HCT116 (cell line): ENCODE data around the gene FRRS1. TPM values are rescaled to one million over a fixed set of nuclear protein-coding genes. Genes with fewer than 3 reads are reported as not detected.

Source experiments
- ATAC-seq: fragments of 200-7000 bp; cut with Tn5 transposase; 2 replicates; pipeline ENCODE4 v1.9.1; 2020; ENCODE audit warnings: mild to moderate bottlenecking, moderate library complexity
- BruUV-seq: library from RNA; stranded (reverse); fragments of 400-500 nt; replicated peaks from 2 replicates; lab custom pipeline; 2021; lab: Mats Ljungman, UMichigan
- CTCF ChIA-PET: fragments of 300-600 bp; sonication (Branson Sonifier 250); formaldehyde crosslinking; loops from one replicate; lab custom pipeline; 2021; ENCODE audit warnings: antibody characterized with exemption; lab: Charles Lee
- POLR2A ChIA-PET: fragments of 300-600, 350-600 bp; sonication (Branson Sonifier 250); formaldehyde crosslinking; loops from one replicate; lab custom pipeline; 2021; ENCODE audit warnings: antibody characterized with exemption; lab: Charles Lee
- RAD21 ChIA-PET, 2 experiments: fragments of 300-600 bp; sonication (Branson Sonifier 250); formaldehyde crosslinking; loops; one replicate each; lab custom pipeline; 2023; ENCODE audit warnings: low total read pairs in 2 of 2; ENCODE audit not compliant: uncharacterized antibody in 2 of 2, unreplicated experiment in 2 of 2, low non-redundant PET in 1 of 2; lab: Charles Lee
- DNase-seq: peaks from one replicate; pipeline ENCODE4 v3.0.0-alpha.2; 2010; ENCODE audit warnings: low read depth, low spot score
- H2AFZ ChIP-seq: fragments of 200-600 bp; shearing (Covaris generic), sonication (generic); 2 replicates; pipeline ENCODE4 v1.6.1; 2017; ENCODE audit warnings: low read depth, mixed run types, mixed read lengths, antibody characterized with exemption, low read length; ENCODE audit not compliant: poor library complexity, severe bottlenecking
- H3K27ac ChIP-seq: 2 replicates; pipeline ENCODE4 v1.5.1; 2012; ENCODE audit warnings: low read depth, low read length
- H3K27me3 ChIP-seq: fragments of 200-600 bp; sonication (generic); 2 replicates; pipeline ENCODE4 v1.6.1; 2016; ENCODE audit warnings: mixed run types, low read length, mixed read lengths; ENCODE audit not compliant: insufficient read depth
- H3K36me3 ChIP-seq, 2 experiments: fragments of 200-500 bp in 1 of 2; fragments of 200-600 bp in 1 of 2; sonication (Bioruptor generic) in 1 of 2; sonication (generic) in 1 of 2; 2 replicates each; pipeline versions ENCODE4 v1.5.1 to v1.6.1; 2014 to 2016; ENCODE audit warnings: low read length in 2 of 2, inconsistent platforms in 1 of 2, mixed read lengths in 1 of 2, mixed run types in 1 of 2; ENCODE audit not compliant: insufficient read depth in 2 of 2, control insufficient read depth in 1 of 2
- H3K4me1 ChIP-seq, 2 experiments: fragments of 200-600 bp in 1 of 2; sonication (generic) in 1 of 2; 2 replicates each; pipeline versions ENCODE4 v1.5.1 to v1.6.1; 2012 to 2017; ENCODE audit warnings: low read length in 2 of 2, inconsistent platforms in 1 of 2, mild to moderate bottlenecking in 1 of 2, mixed read lengths in 1 of 2, mixed run types in 1 of 2, moderate library complexity in 1 of 2; ENCODE audit not compliant: insufficient read depth in 2 of 2, control insufficient read depth in 1 of 2
- H3K4me2 ChIP-seq: fragments of 200-600 bp; sonication (generic); 2 replicates; pipeline ENCODE4 v1.6.1; 2017; ENCODE audit warnings: mixed run types, low read length, mixed read lengths
- H3K4me3 ChIP-seq, 2 experiments: fragments of 200-600 bp in 1 of 2; sonication (generic) in 1 of 2; replicated peaks in 1 of 2; 2 replicates each; pipeline ENCODE4 v1.5.1; 2011 to 2016; ENCODE audit warnings: low read length in 2 of 2, control low read depth in 1 of 2, low read depth in 1 of 2, mild to moderate bottlenecking in 1 of 2, mixed read lengths in 1 of 2, mixed run types in 1 of 2
- H3K79me2 ChIP-seq: fragments of 200-600 bp; sonication (generic); 2 replicates; pipeline ENCODE4 v1.6.1; 2017; ENCODE audit warnings: mild to moderate bottlenecking, mixed run types, low read length, moderate library complexity, mixed read lengths; ENCODE audit not compliant: insufficient read depth
- H3K9ac ChIP-seq: fragments of 200-600 bp; sonication (generic); 2 replicates; pipeline ENCODE4 v1.6.1; 2016; ENCODE audit warnings: low read length, mixed read lengths
- H3K9me2 ChIP-seq: fragments of 200-600 bp; sonication (generic), shearing (Covaris generic); 2 replicates; pipeline ENCODE4 v1.6.1; 2017; ENCODE audit warnings: mixed run types, mild to moderate bottlenecking, moderate library complexity; ENCODE audit not compliant: insufficient read depth
- H3K9me3 ChIP-seq, 2 experiments: fragments of 200-500 bp in 1 of 2; fragments of 200-600 bp in 1 of 2; sonication (Bioruptor generic) in 1 of 2; sonication (generic) in 1 of 2; 2 replicates each; pipeline ENCODE4 v1.6.1; 2014 to 2017; ENCODE audit warnings: low read length in 2 of 2, mixed read lengths in 2 of 2, inconsistent platforms in 1 of 2, low read depth in 1 of 2, mild to moderate bottlenecking in 1 of 2, mixed run types in 1 of 2, moderate library complexity in 1 of 2; ENCODE audit not compliant: control insufficient read depth in 1 of 2, insufficient read depth in 1 of 2
- H4K20me1 ChIP-seq: fragments of 200-600 bp; sonication (generic), shearing (Covaris generic); 2 replicates; pipeline ENCODE4 v1.6.1; 2017; ENCODE audit warnings: mixed run types, mild to moderate bottlenecking, moderate library complexity; ENCODE audit not compliant: insufficient read depth
- CEBPB ChIP-seq: IDR thresholded peaks from 2 replicates; pipeline ENCODE4 v1.6.1; 2012; ENCODE audit warnings: low read depth
- EGR1 ChIP-seq: IDR thresholded peaks from 2 replicates; pipeline ENCODE4 v1.6.1; 2012; ENCODE audit warnings: low read depth
- EZH2 ChIP-seq: fragments of 200-600 bp; sonication (generic); IDR thresholded peaks from 2 replicates; pipeline ENCODE4 v1.6.1; 2017; ENCODE audit warnings: antibody characterized with exemption, mixed run types
- EZH2phosphoT487 ChIP-seq: fragments of 200-600 bp; IDR thresholded peaks from 2 replicates; pipeline ENCODE4 v1.6.1; 2018; ENCODE audit warnings: antibody characterized with exemption, borderline replicate concordance
- POLR2A ChIP-seq: IDR thresholded peaks from 2 replicates; pipeline ENCODE4 v1.7.0; 2011; ENCODE audit warnings: borderline replicate concordance; ENCODE audit not compliant: insufficient read depth, insufficient read length; ENCODE audit errors: extremely low read depth
- POLR2AphosphoS5 ChIP-seq: IDR thresholded peaks from 2 replicates; pipeline ENCODE4 v1.6.1; 2011; ENCODE audit warnings: mild to moderate bottlenecking, low read depth, low read length, moderate library complexity
- TCF7L2 ChIP-seq: IDR thresholded peaks from 2 replicates; pipeline ENCODE4 v1.7.0; 2011; ENCODE audit warnings: borderline replicate concordance, inconsistent platforms; ENCODE audit not compliant: insufficient read depth, insufficient read length; ENCODE audit errors: extremely low read depth
- YY1 ChIP-seq: IDR thresholded peaks from 2 replicates; pipeline ENCODE4 v1.6.1; 2011; ENCODE audit warnings: low read length, low read depth, moderate library complexity, mild to moderate bottlenecking; ENCODE audit not compliant: insufficient replicate concordance; ENCODE audit errors: extremely low read depth
- ZFX ChIP-seq: fragments of 450-650 bp; IDR thresholded peaks from 2 replicates; pipeline ENCODE4 v1.6.1; 2017
- ZNF274 ChIP-seq: fragments of 200-500 bp; sonication (Bioruptor generic); IDR thresholded peaks from 2 replicates; pipeline ENCODE4 v1.6.1; 2014; ENCODE audit warnings: mild to moderate bottlenecking, low read depth, low read length, inconsistent platforms
- intact Hi-C: fragments of 100-400 bp; cut with micrococcal nuclease; formaldehyde crosslinking; loops from 2 replicates; pipeline ENCODE4 v1.10.0; 2022
- total RNA-seq: library from RNA; stranded (reverse); gene quantifications from one replicate; pipeline ENCODE4 v1.2.1, GENCODE V29; 2021; ENCODE audit not compliant: unreplicated experiment
- TF ChIP-seq, protein P1 (sequence below): IDR thresholded peaks from 2 replicates; pipeline ENCODE4 v1.6.1; 2012; ENCODE audit warnings: low read depth
- TF ChIP-seq, protein P2 (sequence below): IDR thresholded peaks from 2 replicates; pipeline ENCODE4 v1.6.1; 2012
- TF ChIP-seq, protein P3 (sequence below): IDR thresholded peaks from 2 replicates; pipeline ENCODE4 v1.6.1; 2011; ENCODE audit warnings: mild to moderate bottlenecking, low read length, moderate library complexity; ENCODE audit not compliant: insufficient replicate concordance; ENCODE audit errors: extremely low read depth

FRRS1 gene
- total RNA-seq, 1 experiment from 2014 or later: 19.8 TPM

DNA sequence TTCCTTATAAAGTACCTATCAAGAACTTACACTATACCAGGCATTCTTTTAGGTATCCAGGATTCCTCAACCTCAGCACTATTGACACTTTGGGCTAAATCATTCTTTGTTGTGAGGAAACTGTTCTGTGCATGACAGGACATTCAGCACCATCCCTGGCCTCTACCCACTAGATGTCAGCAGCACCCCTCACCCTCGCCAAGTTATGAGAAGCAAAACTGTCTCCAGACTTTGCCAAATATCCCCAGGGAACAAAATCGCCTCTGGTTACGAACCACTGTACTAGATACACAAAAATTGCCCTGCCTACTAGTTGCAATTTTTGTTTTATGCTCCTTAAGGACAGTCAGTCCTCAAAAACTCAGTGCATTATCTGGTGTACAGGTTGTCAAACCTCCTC is 84.9 kb downstream of the FRRS1 start:
- Histone ChIP-seq H3K4me3 (no peak overlapping the region), H3K9me3 (no peaks in the 10 kb centered on the region), H2AFZ (no peak overlapping the region), H3K79me2 (no peaks in the 10 kb centered on the region), H3K27me3 (no peaks in the 10 kb centered on the region), H3K9ac (no peak overlapping the region), H4K20me1 (no peaks in the 10 kb centered on the region), H3K9me2 (no peaks in the 10 kb centered on the region), H3K27ac (no peak overlapping the region), H3K4me2 (no peak overlapping the region), H3K36me3 (no peaks in the 10 kb centered on the region), H3K4me1 (peaks cover 0 to 14% of the 10 kb centered on the region in 2 experiments; a peak in 3 of 4 replicates)
- intact Hi-C loops: no loop called here
- ChIA-PET RAD21 (no interaction called here), CTCF (no interaction called here), POLR2A (no interaction called here)
- ATAC-seq (no peak), DNase-seq (no peak)
- no TSS peak for BruUV-seq
- no peak for TF ChIP-seq POLR2A
- TF ChIP-seq, protein P1, sequence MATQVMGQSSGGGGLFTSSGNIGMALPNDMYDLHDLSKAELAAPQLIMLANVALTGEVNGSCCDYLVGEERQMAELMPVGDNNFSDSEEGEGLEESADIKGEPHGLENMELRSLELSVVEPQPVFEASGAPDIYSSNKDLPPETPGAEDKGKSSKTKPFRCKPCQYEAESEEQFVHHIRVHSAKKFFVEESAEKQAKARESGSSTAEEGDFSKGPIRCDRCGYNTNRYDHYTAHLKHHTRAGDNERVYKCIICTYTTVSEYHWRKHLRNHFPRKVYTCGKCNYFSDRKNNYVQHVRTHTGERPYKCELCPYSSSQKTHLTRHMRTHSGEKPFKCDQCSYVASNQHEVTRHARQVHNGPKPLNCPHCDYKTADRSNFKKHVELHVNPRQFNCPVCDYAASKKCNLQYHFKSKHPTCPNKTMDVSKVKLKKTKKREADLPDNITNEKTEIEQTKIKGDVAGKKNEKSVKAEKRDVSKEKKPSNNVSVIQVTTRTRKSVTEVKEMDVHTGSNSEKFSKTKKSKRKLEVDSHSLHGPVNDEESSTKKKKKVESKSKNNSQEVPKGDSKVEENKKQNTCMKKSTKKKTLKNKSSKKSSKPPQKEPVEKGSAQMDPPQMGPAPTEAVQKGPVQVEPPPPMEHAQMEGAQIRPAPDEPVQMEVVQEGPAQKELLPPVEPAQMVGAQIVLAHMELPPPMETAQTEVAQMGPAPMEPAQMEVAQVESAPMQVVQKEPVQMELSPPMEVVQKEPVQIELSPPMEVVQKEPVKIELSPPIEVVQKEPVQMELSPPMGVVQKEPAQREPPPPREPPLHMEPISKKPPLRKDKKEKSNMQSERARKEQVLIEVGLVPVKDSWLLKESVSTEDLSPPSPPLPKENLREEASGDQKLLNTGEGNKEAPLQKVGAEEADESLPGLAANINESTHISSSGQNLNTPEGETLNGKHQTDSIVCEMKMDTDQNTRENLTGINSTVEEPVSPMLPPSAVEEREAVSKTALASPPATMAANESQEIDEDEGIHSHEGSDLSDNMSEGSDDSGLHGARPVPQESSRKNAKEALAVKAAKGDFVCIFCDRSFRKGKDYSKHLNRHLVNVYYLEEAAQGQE: no peak
- no peak for TF ChIP-seq CEBPB
- TF ChIP-seq, protein P2, sequence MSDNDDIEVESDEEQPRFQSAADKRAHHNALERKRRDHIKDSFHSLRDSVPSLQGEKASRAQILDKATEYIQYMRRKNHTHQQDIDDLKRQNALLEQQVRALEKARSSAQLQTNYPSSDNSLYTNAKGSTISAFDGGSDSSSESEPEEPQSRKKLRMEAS: no peak
- no peak for TF ChIP-seq EGR1
- no peak for TF ChIP-seq ZFX
- TF ChIP-seq, protein P3, sequence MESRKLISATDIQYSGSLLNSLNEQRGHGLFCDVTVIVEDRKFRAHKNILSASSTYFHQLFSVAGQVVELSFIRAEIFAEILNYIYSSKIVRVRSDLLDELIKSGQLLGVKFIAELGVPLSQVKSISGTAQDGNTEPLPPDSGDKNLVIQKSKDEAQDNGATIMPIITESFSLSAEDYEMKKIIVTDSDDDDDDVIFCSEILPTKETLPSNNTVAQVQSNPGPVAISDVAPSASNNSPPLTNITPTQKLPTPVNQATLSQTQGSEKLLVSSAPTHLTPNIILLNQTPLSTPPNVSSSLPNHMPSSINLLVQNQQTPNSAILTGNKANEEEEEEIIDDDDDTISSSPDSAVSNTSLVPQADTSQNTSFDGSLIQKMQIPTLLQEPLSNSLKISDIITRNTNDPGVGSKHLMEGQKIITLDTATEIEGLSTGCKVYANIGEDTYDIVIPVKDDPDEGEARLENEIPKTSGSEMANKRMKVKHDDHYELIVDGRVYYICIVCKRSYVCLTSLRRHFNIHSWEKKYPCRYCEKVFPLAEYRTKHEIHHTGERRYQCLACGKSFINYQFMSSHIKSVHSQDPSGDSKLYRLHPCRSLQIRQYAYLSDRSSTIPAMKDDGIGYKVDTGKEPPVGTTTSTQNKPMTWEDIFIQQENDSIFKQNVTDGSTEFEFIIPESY: no peak
- no peak for TF ChIP-seq ZNF274
- TF ChIP-seq POLR2AphosphoS5: no peak
- no peak for TF ChIP-seq TCF7L2
- TF ChIP-seq EZH2phosphoT487: no peak
- TF ChIP-seq EZH2: no peak
- TF ChIP-seq YY1: no peak
